ENCODE measurements around the gene PRR35.

Gene PRR35

GRCh38 chr16:560701-561412 is 663 bp downstream of the PRR35 start:
- Histone ChIP-seq H3K9me3 (ENCODE audit: severe bottlenecking) (no peaks in the 10 kb centered on the region), H3K4me1 (ENCODE audit: insufficient read depth, poor library complexity, severe bottlenecking) (no peaks in the 10 kb centered on the region), H3K27ac (ENCODE audit: poor library complexity, severe bottlenecking) (no peak overlapping the region), H3K4me3 (ENCODE audit: severe bottlenecking) (no peak overlapping the region), H3K27me3 (ENCODE audit: insufficient read depth, poor library complexity, severe bottlenecking) (peaks cover 35% of the 10 kb centered on the region), H3K36me3 (ENCODE audit: low read depth) (no peaks in the 10 kb centered on the region)
- ATAC-seq (ENCODE audit: low read depth) (no peak), DNase-seq (ENCODE audit: low spot score) (no peak)
- TF ChIP-seq CTCF (IDR thresholded peaks at IDR 0.05; ENCODE audit: poor library complexity, severe bottlenecking): no peak

GRCh38 chr16:561413-561794 is 1.2 kb downstream of the PRR35 start:
- H3K27ac ChIP-seq (ENCODE audit: poor library complexity, severe bottlenecking): no peak overlapping the region
- H3K4me3 ChIP-seq (ENCODE audit: severe bottlenecking): no peak overlapping the region
- no peaks in the 10 kb centered on the region for H3K36me3 ChIP-seq (ENCODE audit: low read depth)
- ATAC-seq (ENCODE audit: low read depth): no peak
- H3K4me1 ChIP-seq (ENCODE audit: insufficient read depth, poor library complexity, severe bottlenecking): no peaks in the 10 kb centered on the region
- peaks cover 35% of the 10 kb centered on the region for H3K27me3 ChIP-seq (ENCODE audit: insufficient read depth, poor library complexity, severe bottlenecking)
- H3K9me3 ChIP-seq (ENCODE audit: severe bottlenecking): no peaks in the 10 kb centered on the region
- TF ChIP-seq CTCF (IDR thresholded peaks at IDR 0.05; ENCODE audit: poor library complexity, severe bottlenecking): no peak
- no peak for DNase-seq (ENCODE audit: low spot score)

- ATAC-seq (ENCODE audit: low read depth) (no peak), DNase-seq (ENCODE audit: low spot score) (no peak)
- H3K36me3 ChIP-seq (ENCODE audit: low read depth): no peaks in the 10 kb centered on the region
- no peaks in the 10 kb centered on the region for H3K9me3 ChIP-seq (ENCODE audit: severe bottlenecking)
- peaks cover 35% of the 10 kb centered on the region for H3K27me3 ChIP-seq (ENCODE audit: insufficient read depth, poor library complexity, severe bottlenecking)
- TF ChIP-seq CTCF (IDR thresholded peaks at IDR 0.05; ENCODE audit: poor library complexity, severe bottlenecking): no peak
- no peak overlapping the region for H3K4me3 ChIP-seq (ENCODE audit: severe bottlenecking)
- H3K27ac ChIP-seq (ENCODE audit: poor library complexity, severe bottlenecking): no peak overlapping the region
- peaks cover 5% of the 10 kb centered on the region for H3K4me1 ChIP-seq (ENCODE audit: insufficient read depth, poor library complexity, severe bottlenecking)
Observed at GRCh38 chr16:561957-562938, 2.1 kb downstream of the PRR35 start.

- ATAC-seq (ENCODE audit: low read depth) (no peak), DNase-seq (ENCODE audit: low spot score) (no peak)
- H3K27me3 ChIP-seq (ENCODE audit: insufficient read depth, poor library complexity, severe bottlenecking): peaks cover 35% of the 10 kb centered on the region
- no peak for TF ChIP-seq CTCF (IDR thresholded peaks at IDR 0.05; ENCODE audit: poor library complexity, severe bottlenecking)
- H3K4me3 ChIP-seq (ENCODE audit: severe bottlenecking): no peak overlapping the region
- no peak overlapping the region for H3K27ac ChIP-seq (ENCODE audit: poor library complexity, severe bottlenecking)
- H3K4me1 ChIP-seq (ENCODE audit: insufficient read depth, poor library complexity, severe bottlenecking): peaks cover 5% of the 10 kb centered on the region
- H3K9me3 ChIP-seq (ENCODE audit: severe bottlenecking): no peaks in the 10 kb centered on the region
- H3K36me3 ChIP-seq (ENCODE audit: low read depth): no peaks in the 10 kb centered on the region
Observed at GRCh38 chr16:563072-563644, 3.0 kb downstream of the PRR35 start.
